K562 (cell line): Measurements from ENCODE around the gene POLA1. TPM values are rescaled to one million over a fixed set of nuclear protein-coding genes. Genes with fewer than 3 reads are reported as not detected.

ENCODE experiments used
- ATF1 ChIP-seq, 2 experiments: fragments of 450-650 bp in 1 of 2; IDR thresholded peaks; 2 replicates each; pipeline ENCODE4 v1.6.1; 2016; ENCODE audit warnings: missing compliant biosample characterization in 1 of 2, missing genetic modification characterization in 1 of 2
- CBX1 ChIP-seq: sonication (generic); IDR thresholded peaks from 2 replicates; pipeline ENCODE4 v1.6.1; 2016; ENCODE audit warnings: antibody characterized with exemption, low read depth, mild to moderate bottlenecking
- CCAR2 ChIP-seq: fragments of 200-400 bp; formaldehyde crosslinking; IDR thresholded peaks from 2 replicates; pipeline ENCODE4 v1.6.1; 2017; ENCODE audit warnings: mild to moderate bottlenecking, low read depth, low read length
- JUND ChIP-seq, 2 experiments: IDR thresholded peaks; 2 replicates in 1 of 2; 3 replicates in 1 of 2; pipeline ENCODE4 v1.6.1; 2011; ENCODE audit warnings: borderline replicate concordance in 2 of 2, low read depth in 2 of 2, low read length in 2 of 2, improper control_type of control experiment in 1 of 2, missing biosample characterization in 1 of 2, missing genetic modification characterization in 1 of 2, missing genetic modification reagents in 1 of 2
- KLF13 ChIP-seq: fragments of 450-650 bp; IDR thresholded peaks from 2 replicates; pipeline ENCODE4 v1.6.1; 2016; ENCODE audit warnings: missing genetic modification characterization, low read depth, mild to moderate bottlenecking, missing compliant biosample characterization, moderate library complexity, borderline replicate concordance
- MED1 ChIP-seq: sonication (generic); formaldehyde crosslinking; IDR thresholded peaks from 2 replicates; pipeline ENCODE4 v1.8.1; 2023; ENCODE audit warnings: missing genetic modification reagents, borderline replicate concordance
- NR4A1 ChIP-seq, 2 experiments: fragments of 250-450 bp in 1 of 2; fragments of 450-650 bp in 1 of 2; sonication (Bioruptor Pico) in 1 of 2; IDR thresholded peaks; 2 replicates each; pipeline versions ENCODE4 v1.4.0 to v1.6.1; 2016 to 2020; ENCODE audit warnings: mild to moderate bottlenecking in 2 of 2, missing compliant biosample characterization in 1 of 2, missing genetic modification characterization in 1 of 2, moderate library complexity in 1 of 2
- PBX2 ChIP-seq, 2 experiments: IDR thresholded peaks in 1 of 2; conservative IDR thresholded peaks in 1 of 2; 2 replicates each; pipeline ENCODE4 v1.6.1; 2016; ENCODE audit warnings: low read depth in 2 of 2, mild to moderate bottlenecking in 1 of 2, missing compliant biosample characterization in 1 of 2, missing genetic modification characterization in 1 of 2, moderate library complexity in 1 of 2
- PHF20 ChIP-seq: fragments of 450-650 bp; IDR thresholded peaks from 2 replicates; pipeline ENCODE4 v1.6.1; 2018; ENCODE audit not compliant: partially characterized antibody
- RBFOX2 ChIP-seq: fragments of 200-400 bp; formaldehyde crosslinking; IDR thresholded peaks from 2 replicates; pipeline ENCODE4 v1.6.1; 2017; ENCODE audit warnings: low read depth, mild to moderate bottlenecking, low read length, moderate library complexity
- ZBED1 ChIP-seq: IDR thresholded peaks from 2 replicates; pipeline ENCODE4 v1.6.1; 2014
- ZC3H8 ChIP-seq: fragments of 450-650 bp; IDR thresholded peaks from 2 replicates; pipeline ENCODE4 v1.6.1; 2017
- ZNF354B ChIP-seq: fragments of 250-450 bp; sonication (Bioruptor Pico); IDR thresholded peaks from 2 replicates; pipeline ENCODE4 v1.4.0; 2020
- ZNF395 ChIP-seq: fragments of 200-800 bp; sonication (Bioruptor generic); IDR thresholded peaks from 2 replicates; pipeline ENCODE4 v1.6.1; 2017; ENCODE audit warnings: missing genetic modification characterization, missing compliant biosample characterization
- polyA plus RNA-seq, 8 experiments: library from polyadenylated mRNA; depleted of rRNA in 4 of 8; stranded (reverse) in 5 of 8; unstranded in 3 of 8; fragments of >200 nt; fragmentation: Nextera tagmentation in 2 of 8; fragmentation: Illumina TruSeq in 1 of 8; extraction: Ambion mirVana in 2 of 8; extraction: Trizol in 1 of 8; gene quantifications; 2 replicates each; pipeline versions ENCODE4 v1.2.1 to v1.2.3, GENCODE V29; 2011 to 2014; ENCODE audit warnings: inconsistent platforms in 1 of 8, missing spikeins in 1 of 8
- total RNA-seq, 7 experiments: library from RNA; depleted of rRNA in 6 of 7; stranded (reverse); fragments of >200 nt in 6 of 7; fragmentation: Illumina TruSeq in 2 of 7; extraction: Trizol in 2 of 7; gene quantifications; 2 replicates each; pipeline versions ENCODE4 v1.2.1 to v1.2.3, GENCODE V29; 2011 to 2021; ENCODE audit warnings: low replicate concordance in 1 of 7
- TF ChIP-seq, protein P1 (sequence below), 2 experiments: fragments of 200-800 bp in 1 of 2; sonication (Bioruptor generic) in 1 of 2; sonication (generic) in 1 of 2; formaldehyde crosslinking in 1 of 2; IDR thresholded peaks in 1 of 2; conservative IDR thresholded peaks in 1 of 2; 2 replicates each; pipeline versions ENCODE4 v1.5.0 to v1.6.1; 2016 to 2020; ENCODE audit warnings: missing compliant biosample characterization in 1 of 2, missing genetic modification characterization in 1 of 2, missing genetic modification reagents in 1 of 2

The POLA1 gene
- total and polyA plus RNA-seq, 9 of the 15 experiments (the other 6 are each of a cell fraction or from before 2014, with no cell fraction given): 8.6 to 48.4 (median 27.4) TPM

DNA sequence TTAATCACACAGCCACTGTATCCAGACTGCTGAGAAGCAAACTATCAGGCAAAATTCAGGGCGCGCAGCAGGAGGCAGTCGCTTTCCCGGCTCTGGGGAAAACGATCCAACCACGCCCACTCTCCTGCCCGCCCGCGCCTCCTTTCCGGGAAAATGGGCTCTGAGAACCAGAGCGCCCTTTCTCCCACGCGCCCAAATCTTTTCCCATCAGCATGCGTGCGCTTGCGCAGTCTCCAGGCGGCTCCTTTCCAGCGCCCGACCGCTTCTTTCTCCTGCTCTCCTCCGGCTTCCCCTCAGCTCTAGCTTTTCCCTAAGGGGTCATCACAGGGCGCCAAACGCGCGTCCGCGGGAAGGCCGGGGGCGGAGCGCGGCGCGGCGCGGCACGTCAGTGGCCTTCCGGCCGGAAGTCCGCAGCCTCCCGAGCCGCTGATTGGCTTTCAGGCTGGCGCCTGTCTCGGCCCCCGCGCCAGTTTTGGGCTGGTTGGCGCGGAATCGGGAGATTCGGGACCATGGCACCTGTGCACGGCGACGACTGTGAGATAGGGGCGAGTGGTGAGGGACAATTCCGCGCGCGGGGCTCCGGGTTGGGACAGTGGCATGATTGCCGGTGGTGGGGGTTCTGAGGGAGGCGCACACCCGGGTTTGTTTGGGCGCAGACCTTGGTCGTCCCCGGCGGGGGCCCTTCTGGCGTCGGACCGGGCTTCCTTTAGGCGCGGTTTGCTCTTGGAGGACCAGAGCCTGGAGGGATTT is at the start of gene POLA1 (continued):
- no peak for TF ChIP-seq PBX2 (CRISPR knock-in tag; IDR thresholded peaks at IDR 0.05; ENCODE audit: low read depth)
- TF ChIP-seq PBX2 (tag; conservative IDR thresholded peaks at IDR 0.05; ENCODE audit: low read depth): no peak
- peak; percentile 97 for TF ChIP-seq RBFOX2
- TF ChIP-seq ZNF354B (CRISPR knock-in tag): no peak
- peak; percentile 90 for TF ChIP-seq PHF20
- no peak for TF ChIP-seq ZNF395
- peak; percentile 99 for TF ChIP-seq KLF13 (tag)
- TF ChIP-seq CBX1: no peak
- TF ChIP-seq NR4A1 (CRISPR knock-in tag; IDR thresholded peaks at IDR 0.05): no peak
- no peak for TF ChIP-seq NR4A1 (tag; IDR thresholded peaks at IDR 0.05)
- TF ChIP-seq ATF1 (CRISPR knock-in tag; IDR thresholded peaks at IDR 0.05): peak; percentile 86
- TF ChIP-seq ATF1 (tag; IDR thresholded peaks at IDR 0.05): peak; percentile 99
- peak; percentile 27 for TF ChIP-seq JUND (IDR thresholded peaks at IDR 0.05; ENCODE audit: borderline replicate concordance, low read depth, low read length)
- peak; percentile 31; the same call in 1 of the 3 replicates for TF ChIP-seq JUND (tag; IDR thresholded peaks at IDR 0.05; ENCODE audit: borderline replicate concordance, low read depth, low read length)
- TF ChIP-seq CCAR2: no peak
- TF ChIP-seq ZBED1: no peak
- TF ChIP-seq, protein P1, sequence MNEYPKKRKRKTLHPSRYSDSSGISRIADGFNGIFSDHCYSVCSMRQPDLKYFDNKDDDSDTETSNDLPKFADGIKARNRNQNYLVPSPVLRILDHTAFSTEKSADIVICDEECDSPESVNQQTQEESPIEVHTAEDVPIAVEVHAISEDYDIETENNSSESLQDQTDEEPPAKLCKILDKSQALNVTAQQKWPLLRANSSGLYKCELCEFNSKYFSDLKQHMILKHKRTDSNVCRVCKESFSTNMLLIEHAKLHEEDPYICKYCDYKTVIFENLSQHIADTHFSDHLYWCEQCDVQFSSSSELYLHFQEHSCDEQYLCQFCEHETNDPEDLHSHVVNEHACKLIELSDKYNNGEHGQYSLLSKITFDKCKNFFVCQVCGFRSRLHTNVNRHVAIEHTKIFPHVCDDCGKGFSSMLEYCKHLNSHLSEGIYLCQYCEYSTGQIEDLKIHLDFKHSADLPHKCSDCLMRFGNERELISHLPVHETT (CRISPR knock-in tag; conservative IDR thresholded peaks at IDR 0.05 in 1 of 2, IDR thresholded peaks at IDR 0.05 in 1 of 2): 0 out of 4 replicates have a peak, but pooled peaks of 1 of the 2 experiments have one; percentile 53
- TF ChIP-seq ZC3H8: no peak
- TF ChIP-seq MED1 (CRISPR knock-in tag): no peak
